Mucosa of rectum (tissue), 2 donors: ENCODE measurements around the gene IGF2R.
"Not testable (repeated sequence)": the region's sequence is repeated elsewhere in the genome, so short reads cannot be mapped to it uniquely, and the experiment has no call there.

Experiments
- H3K27ac ChIP-seq, 2 donors: one replicate each; pipeline ENCODE4 v1.7.0; 2013; ENCODE audit warnings: inconsistent platforms in 2 of 2, low read depth in 2 of 2, low read length in 2 of 2
- H3K27me3 ChIP-seq, 2 donors: one replicate each; pipeline ENCODE4 v1.7.0; 2013; ENCODE audit warnings: low read length in 2 of 2; ENCODE audit not compliant: control insufficient read depth in 2 of 2, insufficient read depth in 2 of 2
- H3K36me3 ChIP-seq, 2 donors: one replicate each; pipeline ENCODE4 v1.7.0; 2013; ENCODE audit warnings: low read length in 2 of 2; ENCODE audit not compliant: control insufficient read depth in 2 of 2, insufficient read depth in 2 of 2
- H3K4me1 ChIP-seq, 2 donors: one replicate each; pipeline ENCODE4 v1.7.0; 2013; ENCODE audit warnings: low read length in 2 of 2, mild to moderate bottlenecking in 1 of 2; ENCODE audit not compliant: control insufficient read depth in 2 of 2, insufficient read depth in 2 of 2
- H3K4me3 ChIP-seq, 2 donors: one replicate each; pipeline ENCODE4 v1.7.0; 2013; ENCODE audit warnings: low read length in 2 of 2
- H3K9ac ChIP-seq, 2 donors: one replicate each; pipeline ENCODE4 v1.7.0; 2013; ENCODE audit warnings: low read length in 2 of 2, low read depth in 1 of 2, mild to moderate bottlenecking in 1 of 2
- H3K9me3 ChIP-seq, 2 donors: one replicate each; pipeline ENCODE4 v1.7.0; 2013; ENCODE audit warnings: low read length in 2 of 2; ENCODE audit not compliant: control insufficient read depth in 2 of 2
- donor health status: healthy.
- donor health status: Normal muscosa, but diverticular disease.

IGF2R gene

GRCh38 chr6:159996626-159997497 is 28.0 kb downstream of the IGF2R start:
- no peak overlapping the region for H3K9ac ChIP-seq
- peaks cover 3 to 8% of the 10 kb centered on the region in 2 donors for H3K36me3 ChIP-seq
- H3K27me3 ChIP-seq, result no peaks in the 10 kb centered on the region
- H3K4me1 ChIP-seq, result peaks cover 0 to 5% of the 10 kb centered on the region in 2 donors
- no peak overlapping the region for H3K27ac ChIP-seq
- no peaks in the 10 kb centered on the region for H3K9me3 ChIP-seq
- no peak overlapping the region for H3K4me3 ChIP-seq

- peaks cover 3 to 6% of the 10 kb centered on the region in 2 donors for H3K36me3 ChIP-seq
- H3K4me3 ChIP-seq, result no peak overlapping the region
- no peaks in the 10 kb centered on the region for H3K9me3 ChIP-seq
- no peaks in the 10 kb centered on the region for H3K27me3 ChIP-seq
- H3K27ac ChIP-seq, result no peak overlapping the region
- peaks cover 0 to 5% of the 10 kb centered on the region in 2 donors for H3K4me1 ChIP-seq
- no peak overlapping the region for H3K9ac ChIP-seq
These were observed 28.7 kb downstream of the IGF2R start for GRCh38 chr6:159997498-159998101.

DNA sequence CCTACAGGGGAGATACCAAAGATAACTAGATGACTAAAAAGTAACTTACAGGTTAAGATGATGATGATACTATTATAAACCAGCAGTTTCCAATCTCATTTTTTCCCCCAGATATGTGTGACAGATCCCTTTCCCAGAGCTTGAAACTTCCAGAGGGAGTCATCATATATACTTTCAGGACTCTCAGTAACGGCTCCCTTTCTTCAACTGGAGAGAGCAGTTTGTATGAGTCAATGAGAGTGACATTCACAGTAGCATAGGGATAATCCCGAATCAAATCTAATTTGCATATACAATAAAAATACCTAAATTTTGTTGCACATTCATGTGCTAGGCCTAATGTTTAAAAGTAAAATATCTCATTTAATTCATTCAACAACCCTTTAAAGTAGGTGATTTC is 29.7 kb downstream of the IGF2R start:
- Histone ChIP-seq H3K9me3 (no peaks in the 10 kb centered on the region), H3K4me3 (no peak overlapping the region), H3K9ac (no peak overlapping the region), H3K27me3 (no peaks in the 10 kb centered on the region), H3K4me1 (peaks cover 0 to 5% of the 10 kb centered on the region in 2 donors), H3K27ac (no peak overlapping the region), H3K36me3 (peaks cover 3 to 6% of the 10 kb centered on the region in 2 donors)

DNA sequence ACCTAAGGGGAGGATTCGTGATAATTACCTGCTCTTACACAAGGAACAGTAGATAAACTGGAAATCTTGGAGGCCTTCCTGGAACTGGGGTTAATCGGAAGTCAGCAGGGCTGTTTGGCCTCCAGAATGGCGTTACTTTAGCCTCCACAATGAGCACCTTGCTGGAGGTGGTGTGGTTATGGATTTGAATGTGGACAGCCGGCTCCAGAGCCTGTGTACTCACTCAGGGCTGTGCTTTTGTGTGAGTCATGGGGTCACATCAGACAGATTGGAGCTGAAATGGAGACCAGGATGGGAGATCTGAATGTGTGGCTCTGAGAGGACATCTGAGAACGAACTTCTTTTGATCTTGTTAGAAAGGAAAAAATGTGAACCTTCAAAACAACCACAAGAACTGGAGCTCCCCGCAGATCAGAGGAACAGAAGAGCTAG is 30.4 kb downstream of the IGF2R start:
- no peak overlapping the region for H3K4me3 ChIP-seq

GRCh38 chr6:160000280-160000704 is 31.4 kb downstream of the IGF2R start:
- Histone ChIP-seq H3K27ac (no peak overlapping the region), H3K36me3 (peaks cover 3 to 6% of the 10 kb centered on the region in 2 donors), H3K9ac (no peak overlapping the region), H3K27me3 (no peaks in the 10 kb centered on the region), H3K4me3 (no peak overlapping the region), H3K9me3 (no peaks in the 10 kb centered on the region), H3K4me1 (peaks cover 0 to 5% of the 10 kb centered on the region in 2 donors)

More for the DNA sequence above, 30.4 kb downstream of the IGF2R start:
- H3K4me1 ChIP-seq, result peaks cover 0 to 5% of the 10 kb centered on the region in 2 donors
- no peaks in the 10 kb centered on the region for H3K27me3 ChIP-seq
- no peak overlapping the region for H3K9ac ChIP-seq
- H3K9me3 ChIP-seq, result no peaks in the 10 kb centered on the region
- no peak overlapping the region for H3K27ac ChIP-seq
- H3K36me3 ChIP-seq, result peaks cover 3 to 6% of the 10 kb centered on the region in 2 donors

- H3K36me3 ChIP-seq, H3K27ac ChIP-seq, H3K4me3 ChIP-seq, H3K4me1 ChIP-seq, H3K9me3 ChIP-seq, H3K27me3 ChIP-seq, H3K9ac ChIP-seq: not testable (repeated sequence)
These were observed 32.1 kb downstream of the IGF2R start for GRCh38 chr6:160000893-160001427.

- Histone ChIP-seq H3K9me3 (no peaks in the 10 kb centered on the region), H3K9ac (no peak overlapping the region), H3K4me3 (no peak overlapping the region)
These were observed 34.0 kb downstream of the IGF2R start for GRCh38 chr6:160002882-160003281.

DNA sequence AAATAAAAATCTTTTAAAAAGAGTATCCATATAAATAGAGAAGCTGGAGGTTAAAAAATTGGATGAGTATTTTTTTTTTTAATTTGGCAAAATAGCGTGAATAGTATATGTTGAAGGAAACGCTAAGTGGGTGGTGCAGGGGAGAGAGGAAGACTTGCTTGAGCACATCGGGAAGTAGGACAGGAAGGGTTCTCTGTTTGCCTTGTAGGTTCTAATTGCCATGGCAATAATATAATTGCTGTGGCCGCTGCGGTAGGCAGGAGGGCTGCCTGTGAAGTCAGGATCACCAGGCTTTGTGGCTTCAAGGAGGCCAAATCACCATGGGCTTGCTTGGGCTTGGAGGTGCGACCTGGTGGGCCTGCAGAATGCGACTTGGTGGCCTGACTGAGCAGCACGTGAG is 35.1 kb downstream of the IGF2R start:
- H3K36me3 ChIP-seq, result peaks cover 3 to 5% of the 10 kb centered on the region in 2 donors
- no peaks in the 10 kb centered on the region for H3K4me1 ChIP-seq
- no peak overlapping the region for H3K4me3 ChIP-seq
- no peaks in the 10 kb centered on the region for H3K9me3 ChIP-seq
- no peak overlapping the region for H3K9ac ChIP-seq
- H3K27ac ChIP-seq, result no peak overlapping the region
- H3K27me3 ChIP-seq, result no peaks in the 10 kb centered on the region

More at GRCh38 chr6:160002882-160003281, 34.0 kb downstream of the IGF2R start:
- H3K27me3 ChIP-seq, result no peaks in the 10 kb centered on the region
- H3K27ac ChIP-seq, result no peak overlapping the region
- H3K36me3 ChIP-seq, result peaks cover 3 to 6% of the 10 kb centered on the region in 2 donors
- no peaks in the 10 kb centered on the region for H3K4me1 ChIP-seq

DNA sequence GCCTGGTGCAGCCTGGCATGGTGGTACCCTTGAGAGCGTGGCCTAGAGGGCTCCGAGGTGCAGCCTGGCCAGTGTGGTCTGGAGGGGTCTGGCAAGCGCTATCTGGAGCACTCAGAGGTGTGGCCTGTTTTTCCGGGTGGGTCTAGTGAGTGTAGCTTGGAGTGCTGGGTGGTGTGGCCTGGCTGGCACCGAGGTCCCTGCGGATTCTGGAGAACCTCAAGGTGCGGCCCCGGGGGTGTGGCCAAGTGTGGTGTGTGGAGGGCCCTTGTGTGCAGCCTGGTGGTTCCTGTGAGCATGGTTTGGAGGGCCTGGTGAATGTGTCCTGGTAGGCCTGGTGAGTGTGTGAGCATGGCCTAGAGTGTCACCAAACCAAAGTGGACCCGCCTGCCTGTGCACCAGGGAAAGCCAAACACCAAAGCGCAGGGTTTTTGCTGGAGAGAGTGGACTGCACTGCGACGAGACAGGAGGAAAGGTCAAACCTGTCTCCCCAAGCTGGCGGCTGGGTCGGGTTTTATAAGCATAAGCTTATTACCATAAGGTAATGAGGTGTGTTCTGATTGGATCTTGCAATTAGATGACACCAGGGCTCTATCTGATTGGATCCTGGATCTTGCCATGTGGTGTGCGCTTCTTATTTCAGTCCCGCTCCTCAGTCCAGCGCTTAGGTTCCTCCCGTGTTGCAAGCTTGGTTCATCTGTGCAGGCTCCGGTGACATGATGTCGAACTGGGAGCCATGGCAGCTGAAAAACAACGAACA is 35.7 kb downstream of the IGF2R start:
- H3K4me3 ChIP-seq, result no peak overlapping the region
- H3K9ac ChIP-seq, result no peak overlapping the region
- no peaks in the 10 kb centered on the region for H3K27me3 ChIP-seq
- H3K27ac ChIP-seq, result no peak overlapping the region
- peaks cover 0 to 3% of the 10 kb centered on the region in 2 donors for H3K36me3 ChIP-seq
- H3K9me3 ChIP-seq, result no peaks in the 10 kb centered on the region
- no peaks in the 10 kb centered on the region for H3K4me1 ChIP-seq
